HepG2 (cell line): Measurements from ENCODE around the gene A3GALT2.

Source experiments
- CTCF ChIP-seq: sonication (generic); formaldehyde crosslinking; IDR thresholded peaks from 2 replicates; pipeline ENCODE4 v1.5.0; 2020; ENCODE audit warnings: mild to moderate bottlenecking, missing genetic modification reagents, moderate library complexity
- EZH2 ChIP-seq: conservative IDR thresholded peaks from 2 replicates; pipeline ENCODE4 v1.6.1; 2012; ENCODE audit warnings: mild to moderate bottlenecking, low read depth, low read length, moderate library complexity
- KDM1A ChIP-seq: IDR thresholded peaks from 2 replicates; pipeline ENCODE4 v1.6.1; 2016; ENCODE audit warnings: missing compliant biosample characterization
- POLR2A ChIP-seq, 2 experiments: IDR thresholded peaks; 2 replicates each; pipeline ENCODE4 v1.6.1; 2011; ENCODE audit warnings: low read depth in 2 of 2, low read length in 2 of 2, mild to moderate bottlenecking in 1 of 2, moderate library complexity in 1 of 2; ENCODE audit not compliant: insufficient read depth in 1 of 2
- RAD51 ChIP-seq: fragments of 450-650 bp; IDR thresholded peaks from 2 replicates; pipeline ENCODE4 v1.6.1; 2016; ENCODE audit warnings: borderline replicate concordance
- ZNF441 ChIP-seq: sonication (generic); formaldehyde crosslinking; IDR thresholded peaks from 2 replicates; pipeline ENCODE4 v1.7.0; 2021; ENCODE audit warnings: missing genetic modification reagents, borderline replicate concordance
- TF ChIP-seq, protein P1 (sequence below): sonication (generic); formaldehyde crosslinking; IDR thresholded peaks from 2 replicates; pipeline ENCODE4 v1.5.0; 2020; ENCODE audit warnings: mild to moderate bottlenecking, missing genetic modification reagents, borderline replicate concordance
- TF ChIP-seq, protein P2 (sequence below): IDR thresholded peaks from 2 replicates; pipeline ENCODE4 v1.6.1; 2016; ENCODE audit warnings: missing compliant biosample characterization, missing genetic modification reagents, borderline replicate concordance

DNA sequence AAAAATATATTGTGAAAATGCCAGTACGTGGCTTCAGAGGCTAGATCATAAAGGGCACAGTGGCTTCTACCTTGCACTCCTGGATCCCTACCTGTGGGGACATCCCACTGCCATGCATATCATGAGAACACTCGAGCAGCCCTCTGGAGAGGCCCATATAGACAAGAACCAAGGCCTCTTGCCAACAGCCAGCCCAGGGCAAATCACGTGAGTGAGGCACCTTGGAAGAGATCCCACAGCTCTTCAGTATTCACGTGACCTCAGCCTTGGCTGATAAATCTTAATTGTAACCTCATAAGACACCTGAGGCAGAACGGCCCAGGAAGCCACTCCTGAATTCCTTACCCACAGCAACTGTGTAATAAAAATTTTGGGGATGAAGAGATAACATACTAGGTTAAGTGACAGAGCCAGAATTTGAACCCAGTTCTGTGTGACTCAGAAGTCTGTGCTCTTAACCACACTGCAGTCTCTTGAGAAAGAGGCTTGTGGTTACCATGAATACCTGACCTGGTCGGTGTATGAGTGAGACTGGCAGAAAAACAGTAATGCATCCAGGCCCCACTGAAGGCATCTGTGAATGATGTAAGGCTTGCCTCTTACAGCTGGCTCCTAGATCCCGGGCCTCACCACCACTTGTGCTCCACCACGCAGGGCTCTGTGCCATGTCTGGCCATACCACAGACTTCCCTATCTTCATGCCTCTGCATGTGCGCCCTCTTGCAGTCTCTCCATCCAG lies 6.9 kb upstream of the A3GALT2 start:
- TF ChIP-seq RAD51 (no peak), CTCF (CRISPR knock-in tag) (no peak), ZNF441 (CRISPR knock-in tag) (no peak), POLR2A (IDR thresholded peaks at IDR 0.05; ENCODE audit: insufficient read depth in 1 of 2, low read depth in 2 of 2, low read length in 2 of 2) (no peak), KDM1A (CRISPR knock-in tag) (no peak), EZH2 (no peak)
- TF ChIP-seq, protein P1, sequence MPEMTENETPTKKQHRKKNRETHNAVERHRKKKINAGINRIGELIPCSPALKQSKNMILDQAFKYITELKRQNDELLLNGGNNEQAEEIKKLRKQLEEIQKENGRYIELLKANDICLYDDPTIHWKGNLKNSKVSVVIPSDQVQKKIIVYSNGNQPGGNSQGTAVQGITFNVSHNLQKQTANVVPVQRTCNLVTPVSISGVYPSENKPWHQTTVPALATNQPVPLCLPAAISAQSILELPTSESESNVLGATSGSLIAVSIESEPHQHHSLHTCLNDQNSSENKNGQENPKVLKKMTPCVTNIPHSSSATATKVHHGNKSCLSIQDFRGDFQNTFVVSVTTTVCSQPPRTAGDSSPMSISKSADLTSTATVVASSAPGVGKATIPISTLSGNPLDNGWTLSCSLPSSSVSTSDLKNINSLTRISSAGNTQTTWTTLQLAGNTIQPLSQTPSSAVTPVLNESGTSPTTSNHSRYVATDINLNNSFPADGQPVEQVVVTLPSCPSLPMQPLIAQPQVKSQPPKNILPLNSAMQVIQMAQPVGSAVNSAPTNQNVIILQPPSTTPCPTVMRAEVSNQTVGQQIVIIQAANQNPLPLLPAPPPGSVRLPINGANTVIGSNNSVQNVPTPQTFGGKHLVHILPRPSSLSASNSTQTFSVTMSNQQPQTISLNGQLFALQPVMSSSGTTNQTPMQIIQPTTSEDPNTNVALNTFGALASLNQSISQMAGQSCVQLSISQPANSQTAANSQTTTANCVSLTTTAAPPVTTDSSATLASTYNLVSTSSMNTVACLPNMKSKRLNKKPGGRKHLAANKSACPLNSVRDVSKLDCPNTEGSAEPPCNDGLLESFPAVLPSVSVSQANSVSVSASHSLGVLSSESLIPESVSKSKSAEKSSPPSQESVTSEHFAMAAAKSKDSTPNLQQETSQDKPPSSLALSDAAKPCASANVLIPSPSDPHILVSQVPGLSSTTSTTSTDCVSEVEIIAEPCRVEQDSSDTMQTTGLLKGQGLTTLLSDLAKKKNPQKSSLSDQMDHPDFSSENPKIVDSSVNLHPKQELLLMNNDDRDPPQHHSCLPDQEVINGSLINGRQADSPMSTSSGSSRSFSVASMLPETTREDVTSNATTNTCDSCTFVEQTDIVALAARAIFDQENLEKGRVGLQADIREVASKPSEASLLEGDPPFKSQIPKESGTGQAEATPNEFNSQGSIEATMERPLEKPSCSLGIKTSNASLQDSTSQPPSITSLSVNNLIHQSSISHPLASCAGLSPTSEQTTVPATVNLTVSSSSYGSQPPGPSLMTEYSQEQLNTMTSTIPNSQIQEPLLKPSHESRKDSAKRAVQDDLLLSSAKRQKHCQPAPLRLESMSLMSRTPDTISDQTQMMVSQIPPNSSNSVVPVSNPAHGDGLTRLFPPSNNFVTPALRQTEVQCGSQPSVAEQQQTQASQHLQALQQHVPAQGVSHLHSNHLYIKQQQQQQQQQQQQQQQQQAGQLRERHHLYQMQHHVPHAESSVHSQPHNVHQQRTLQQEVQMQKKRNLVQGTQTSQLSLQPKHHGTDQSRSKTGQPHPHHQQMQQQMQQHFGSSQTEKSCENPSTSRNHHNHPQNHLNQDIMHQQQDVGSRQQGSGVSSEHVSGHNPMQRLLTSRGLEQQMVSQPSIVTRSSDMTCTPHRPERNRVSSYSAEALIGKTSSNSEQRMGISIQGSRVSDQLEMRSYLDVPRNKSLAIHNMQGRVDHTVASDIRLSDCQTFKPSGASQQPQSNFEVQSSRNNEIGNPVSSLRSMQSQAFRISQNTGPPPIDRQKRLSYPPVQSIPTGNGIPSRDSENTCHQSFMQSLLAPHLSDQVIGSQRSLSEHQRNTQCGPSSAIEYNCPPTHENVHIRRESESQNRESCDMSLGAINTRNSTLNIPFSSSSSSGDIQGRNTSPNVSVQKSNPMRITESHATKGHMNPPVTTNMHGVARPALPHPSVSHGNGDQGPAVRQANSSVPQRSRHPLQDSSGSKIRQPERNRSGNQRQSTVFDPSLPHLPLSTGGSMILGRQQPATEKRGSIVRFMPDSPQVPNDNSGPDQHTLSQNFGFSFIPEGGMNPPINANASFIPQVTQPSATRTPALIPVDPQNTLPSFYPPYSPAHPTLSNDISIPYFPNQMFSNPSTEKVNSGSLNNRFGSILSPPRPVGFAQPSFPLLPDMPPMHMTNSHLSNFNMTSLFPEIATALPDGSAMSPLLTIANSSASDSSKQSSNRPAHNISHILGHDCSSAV (CRISPR knock-in tag) = no peak
- TF ChIP-seq, protein P2, sequence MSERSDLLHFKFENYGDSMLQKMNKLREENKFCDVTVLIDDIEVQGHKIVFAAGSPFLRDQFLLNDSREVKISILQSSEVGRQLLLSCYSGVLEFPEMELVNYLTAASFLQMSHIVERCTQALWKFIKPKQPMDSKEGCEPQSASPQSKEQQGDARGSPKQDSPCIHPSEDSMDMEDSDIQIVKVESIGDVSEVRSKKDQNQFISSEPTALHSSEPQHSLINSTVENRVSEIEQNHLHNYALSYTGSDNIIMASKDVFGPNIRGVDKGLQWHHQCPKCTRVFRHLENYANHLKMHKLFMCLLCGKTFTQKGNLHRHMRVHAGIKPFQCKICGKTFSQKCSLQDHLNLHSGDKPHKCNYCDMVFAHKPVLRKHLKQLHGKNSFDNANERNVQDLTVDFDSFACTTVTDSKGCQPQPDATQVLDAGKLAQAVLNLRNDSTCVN = no peak
